GM23338 (cell line): Measurements from ENCODE around the gene ZBTB7C. TPM values are rescaled to one million over a fixed set of nuclear protein-coding genes. Genes with fewer than 3 reads are reported as not detected.

ENCODE experiments used
- ATAC-seq: fragments of 200-7000 bp; cut with Tn5 transposase; 3 replicates; pipeline ENCODE4 v1.9.1; 2020
- DNase-seq: peaks from one replicate; pipeline ENCODE4 v3.0.0-alpha.2; 2015; ENCODE audit warnings: low spot score
- H2AFZ ChIP-seq: fragments of 200-600 bp; sonication (generic); 2 replicates; pipeline ENCODE4 v1.8.0; 2016; ENCODE audit warnings: antibody characterized with exemption, mild to moderate bottlenecking, moderate library complexity
- H3F3A ChIP-seq: fragments of 200-600 bp; sonication (generic); replicated peaks from 2 replicates; pipeline ENCODE4 v1.8.0; 2017; ENCODE audit warnings: antibody characterized with exemption, mixed run types, low read depth
- H3K27ac ChIP-seq: fragments of 200-600 bp; sonication (generic); 2 replicates; pipeline ENCODE4 v1.6.1; 2016; ENCODE audit warnings: low read depth
- H3K27me3 ChIP-seq: fragments of 200-600 bp; sonication (generic); 2 replicates; pipeline ENCODE4 v1.8.0; 2016; ENCODE audit warnings: mild to moderate bottlenecking, mixed run types, moderate library complexity; ENCODE audit not compliant: insufficient read depth
- H3K36me3 ChIP-seq: fragments of 200-600 bp; sonication (generic); 2 replicates; pipeline ENCODE4 v1.8.0; 2016; ENCODE audit warnings: mild to moderate bottlenecking; ENCODE audit not compliant: insufficient read depth
- H3K4me1 ChIP-seq: fragments of 200-600 bp; sonication (generic); 2 replicates; pipeline ENCODE4 v1.8.0; 2016; ENCODE audit warnings: mild to moderate bottlenecking, moderate library complexity; ENCODE audit not compliant: insufficient read depth
- H3K4me2 ChIP-seq: fragments of 200-600 bp; sonication (generic); 2 replicates; pipeline ENCODE4 v1.7.1; 2017; ENCODE audit warnings: mixed run types
- H3K4me3 ChIP-seq: fragments of 200-600 bp; sonication (generic); 2 replicates; pipeline ENCODE4 v1.6.1; 2016; ENCODE audit warnings: mixed run types
- H3K79me2 ChIP-seq: fragments of 200-600 bp; sonication (generic); replicated peaks from 2 replicates; pipeline ENCODE4 v1.8.0; 2017; ENCODE audit warnings: mild to moderate bottlenecking; ENCODE audit not compliant: insufficient read depth
- H3K9me2 ChIP-seq: fragments of 200-600 bp; sonication (generic); 2 replicates; pipeline ENCODE4 v1.8.0; 2017; ENCODE audit not compliant: insufficient read depth
- H4K20me1 ChIP-seq: fragments of 200-600 bp; sonication (generic); replicated peaks from 2 replicates; pipeline ENCODE4 v1.8.0; 2017; ENCODE audit warnings: mild to moderate bottlenecking; ENCODE audit not compliant: insufficient read depth
- H3K27ac Mint-ChIP-seq: 2 replicates; pipeline ENCODE4 v1.8.0; 2020; ENCODE audit warnings: inconsistent platforms, mild to moderate bottlenecking, moderate library complexity, mixed read lengths
- H3K27me3 Mint-ChIP-seq: 3 replicates; pipeline ENCODE4 v1.8.0; 2022; ENCODE audit warnings: low read depth, mild to moderate bottlenecking, moderate library complexity, mixed read lengths, inconsistent platforms; ENCODE audit not compliant: insufficient read depth, poor library complexity
- H3K36me3 Mint-ChIP-seq: 3 replicates; pipeline ENCODE4 v1.8.0; 2021; ENCODE audit warnings: low read depth, mild to moderate bottlenecking, inconsistent platforms, moderate library complexity, mixed read lengths
- H3K4me1 Mint-ChIP-seq: 3 replicates; pipeline ENCODE4 v1.8.0; 2020; ENCODE audit warnings: mild to moderate bottlenecking, inconsistent platforms, mixed read lengths
- H3K4me3 Mint-ChIP-seq: 3 replicates; pipeline ENCODE4 v1.8.0; 2021; ENCODE audit warnings: moderate library complexity, mild to moderate bottlenecking, inconsistent platforms, mixed read lengths
- H3K9me3 Mint-ChIP-seq: 3 replicates; pipeline ENCODE4 v1.8.0; 2020; ENCODE audit warnings: moderate library complexity, mild to moderate bottlenecking, inconsistent platforms, mixed read lengths
- CREB1 ChIP-seq: fragments of 250-450 bp; sonication (Bioruptor Pico); IDR thresholded peaks from 2 replicates; pipeline ENCODE4 v1.5.0; 2020; ENCODE audit warnings: low read depth, mild to moderate bottlenecking, moderate library complexity
- CTCF ChIP-seq, 2 experiments: fragments of 200-600 bp in 1 of 2; sonication (generic) in 1 of 2; conservative IDR thresholded peaks; 2 replicates each; pipeline versions ENCODE4 v1.5.1 to v1.6.1; 2016 to 2017; ENCODE audit warnings: antibody characterized with exemption in 2 of 2, low read depth in 2 of 2, mild to moderate bottlenecking in 2 of 2, moderate library complexity in 1 of 2
- ETS1 ChIP-seq: IDR thresholded peaks from 2 replicates; pipeline ENCODE4 v1.6.1; 2016; ENCODE audit warnings: antibody characterized with exemption
- EZH2 ChIP-seq: fragments of 200-600 bp; sonication (generic); IDR thresholded peaks from one replicate; pipeline ENCODE4 v1.8.0; 2017; ENCODE audit warnings: antibody characterized with exemption, mild to moderate bottlenecking, low read depth; ENCODE audit not compliant: unreplicated experiment
- EZH2phosphoT487 ChIP-seq: fragments of 200-600 bp; sonication (generic); IDR thresholded peaks from one replicate; pipeline ENCODE4 v1.8.1; 2018; ENCODE audit warnings: antibody characterized with exemption; ENCODE audit not compliant: unreplicated experiment
- JUNB ChIP-seq: IDR thresholded peaks from one replicate; pipeline ENCODE4 v1.6.1; 2016; ENCODE audit warnings: antibody characterized with exemption; ENCODE audit not compliant: unreplicated experiment
- NANOG ChIP-seq: IDR thresholded peaks from 2 replicates; pipeline ENCODE4 v1.6.1; 2016; ENCODE audit warnings: antibody characterized with exemption, borderline replicate concordance
- POLR2AphosphoS5 ChIP-seq: IDR thresholded peaks from 2 replicates; pipeline ENCODE4 v1.6.1; 2016; ENCODE audit warnings: antibody characterized with exemption, low read depth
- REST ChIP-seq: IDR thresholded peaks from one replicate; pipeline ENCODE4 v1.6.1; 2018; ENCODE audit warnings: antibody characterized with exemption; ENCODE audit not compliant: unreplicated experiment
- STAT1 ChIP-seq: IDR thresholded peaks from one replicate; pipeline ENCODE4 v1.6.1; 2016; ENCODE audit warnings: antibody characterized with exemption; ENCODE audit not compliant: unreplicated experiment
- ZNF114 ChIP-seq: fragments of 250-450 bp; sonication (Bioruptor Pico); IDR thresholded peaks from 2 replicates; pipeline ENCODE4 v1.5.0; 2020; ENCODE audit warnings: mild to moderate bottlenecking, moderate library complexity
- ZNF331 ChIP-seq: fragments of 250-450 bp; sonication (Bioruptor Pico); IDR thresholded peaks from 2 replicates; pipeline ENCODE4 v1.5.0; 2020; ENCODE audit warnings: low read depth, mild to moderate bottlenecking, moderate library complexity
- ZNF462 ChIP-seq: fragments of 250-450 bp; sonication (Bioruptor Pico); IDR thresholded peaks from 2 replicates; pipeline ENCODE4 v1.5.0; 2020; ENCODE audit warnings: mild to moderate bottlenecking, moderate library complexity
- polyA plus RNA-seq: library from polyadenylated mRNA; unstranded; fragments of >200 nt; fragmentation: Nextera tagmentation; extraction: Ambion mirVana; gene quantifications from 2 replicates; pipeline ENCODE4 v1.2.1, GENCODE V29; 2016
- total RNA-seq: library from RNA; depleted of rRNA; stranded (reverse); fragments of >200 nt; shearing (Covaris generic); gene quantifications from 2 replicates; pipeline ENCODE4 v1.2.3, GENCODE V29; 2014

ZBTB7C gene
- total and polyA plus RNA-seq, 2 experiments from 2014 or later: 0.03 to 0.14 TPM

GRCh38 chr18:48197819-48198218 is 211.4 kb downstream of the ZBTB7C start:
- Mint-ChIP-seq H3K27me3 (peaks cover 8% of the 10 kb centered on the region), H3K27ac (no peak overlapping the region)

More at GRCh38 chr18:48197819-48198218, 211.4 kb downstream of the ZBTB7C start:
- Mint-ChIP-seq H3K4me3 (no peak overlapping the region), H3K9me3 (peaks cover 3% of the 10 kb centered on the region; the same call in 1 of the 3 replicates), H3K4me1 (peaks cover 10% of the 10 kb centered on the region), H3K36me3 (no peaks in the 10 kb centered on the region)
- H4K20me1 ChIP-seq: no peaks in the 10 kb centered on the region
- no peak overlapping the region for H3K27ac ChIP-seq
- DNase-seq (no peak), ATAC-seq (no peak)
- no peak overlapping the region for H3K4me3 ChIP-seq
- H3K4me1 ChIP-seq: no peaks in the 10 kb centered on the region
- no peak overlapping the region for H3K4me2 ChIP-seq
- no peaks in the 10 kb centered on the region for H3K36me3 ChIP-seq
- no peaks in the 10 kb centered on the region for H3F3A ChIP-seq
- H3K79me2 ChIP-seq: no peaks in the 10 kb centered on the region
- H2AFZ ChIP-seq: no peak overlapping the region
- no peaks in the 10 kb centered on the region for H3K27me3 ChIP-seq
- H3K9me2 ChIP-seq: no peaks in the 10 kb centered on the region
- no peak for TF ChIP-seq ZNF114 (CRISPR knock-in tag)
- TF ChIP-seq POLR2AphosphoS5: no peak
- TF ChIP-seq EZH2: no peak
- no peak for TF ChIP-seq CREB1 (CRISPR knock-in tag)
- no peak for TF ChIP-seq ZNF331 (CRISPR knock-in tag)
- TF ChIP-seq ZNF462 (CRISPR knock-in tag): no peak
- no peak for TF ChIP-seq CTCF (conservative IDR thresholded peaks at IDR 0.05; ENCODE audit: low read depth in 2 of 2)
- TF ChIP-seq REST: no peak
- no peak for TF ChIP-seq NANOG
- no peak for TF ChIP-seq ETS1
- TF ChIP-seq EZH2phosphoT487: no peak
- TF ChIP-seq STAT1: no peak
- no peak for TF ChIP-seq JUNB
